Tibial artery (tissue), 4 donors: Measurements from ENCODE around the gene SIN3B.

Experiments
- DNase-seq, 2 donors: peaks; one replicate each; pipeline ENCODE4 v3.0.0-alpha.2; 2019
- H3K27ac ChIP-seq, 2 donors: fragments of 200-600 bp; sonication (generic) in 1 of 2; 1 replicate in 1 of 2; 2 replicates in 1 of 2; pipeline ENCODE4 v1.5.1; 2018 to 2019; ENCODE audit warnings: mild to moderate bottlenecking in 1 of 2
- H3K27me3 ChIP-seq, 2 donors: fragments of 200-600 bp; sonication (generic) in 1 of 2; one replicate each; pipeline versions ENCODE4 v1.5.1 to v1.6.0; 2016 to 2019
- H3K36me3 ChIP-seq, 3 donors: fragments of 200-600 bp; sonication (generic) in 2 of 3; one replicate each; pipeline ENCODE4 v1.5.1; 2016 to 2019; ENCODE audit warnings: mild to moderate bottlenecking in 2 of 3
- H3K4me1 ChIP-seq, 4 donors: fragments of 200-600 bp; sonication (generic) in 2 of 4; 1 replicate in 3 of 4; 2 replicates in 1 of 4; pipeline ENCODE4 v1.5.1; 2016 to 2019
- H3K4me3 ChIP-seq, 2 donors: fragments of 200-600 bp; sonication (generic) in 1 of 2; 1 replicate in 1 of 2; 2 replicates in 1 of 2; pipeline ENCODE4 v1.5.1; 2018 to 2019; ENCODE audit warnings: mild to moderate bottlenecking in 2 of 2
- H3K9me3 ChIP-seq, 3 donors: fragments of 200-600 bp; sonication (generic) in 1 of 3; one replicate each; pipeline ENCODE4 v1.5.1; 2016 to 2019
- intact Hi-C: fragments of 100-400 bp; cut with DNase I; formaldehyde crosslinking; loops from one replicate; pipeline ENCODE4 v1.15.0; 2023; ENCODE audit warnings: low total_unique reads
- TF ChIP-seq, protein P1 (sequence below), 2 experiments: fragments of 200-600 bp in 1 of 2; fragments of 450-650 bp in 1 of 2; IDR thresholded peaks; one replicate each; pipeline ENCODE4 v1.5.1; 2017 to 2019; ENCODE audit warnings: antibody characterized with exemption in 2 of 2, mild to moderate bottlenecking in 1 of 2, moderate library complexity in 1 of 2

The SIN3B gene

DNA sequence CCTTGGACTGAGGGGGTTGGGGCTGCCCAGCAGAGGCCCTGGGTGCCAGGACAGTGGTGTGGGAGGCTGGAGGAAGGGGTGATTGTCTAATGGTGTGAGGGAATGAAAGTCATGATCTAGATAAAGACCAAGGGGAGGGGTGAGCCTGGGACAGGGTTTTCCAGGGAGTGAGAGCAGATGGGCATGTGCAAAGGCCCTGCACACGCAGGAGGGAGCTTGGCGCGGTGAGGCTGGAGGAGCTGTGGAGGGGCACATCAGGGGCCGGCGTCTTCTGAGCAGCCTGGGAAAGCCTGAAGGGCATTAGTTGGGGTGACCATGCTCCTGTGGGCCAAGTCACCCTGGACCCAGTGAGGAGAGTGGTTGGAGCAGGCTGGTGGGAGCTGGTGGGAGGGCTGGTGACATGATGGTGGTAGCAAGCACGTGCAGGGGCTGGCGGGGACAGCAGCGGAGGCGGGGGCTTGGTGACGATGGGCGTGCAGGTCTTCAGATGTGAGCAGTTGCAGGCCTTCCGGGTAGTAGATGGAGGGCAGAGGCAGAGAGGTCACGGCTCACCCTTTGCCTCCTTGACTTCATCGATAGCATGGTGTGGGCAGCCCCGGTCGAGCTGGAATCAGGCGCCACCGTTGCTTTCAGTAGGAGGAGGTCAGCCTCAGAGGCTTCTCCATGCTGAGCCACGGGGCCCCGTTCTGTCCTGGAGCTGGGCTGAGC is 39.4 kb downstream of the SIN3B start:
- no peak overlapping the region for H3K4me3 ChIP-seq
- H3K9me3 ChIP-seq, result no peaks in the 10 kb centered on the region
- no peaks in the 10 kb centered on the region for H3K4me1 ChIP-seq
- no peaks in the 10 kb centered on the region for H3K27me3 ChIP-seq
- no peak for DNase-seq
- H3K27ac ChIP-seq, result no peak overlapping the region
- TF ChIP-seq, protein P1, sequence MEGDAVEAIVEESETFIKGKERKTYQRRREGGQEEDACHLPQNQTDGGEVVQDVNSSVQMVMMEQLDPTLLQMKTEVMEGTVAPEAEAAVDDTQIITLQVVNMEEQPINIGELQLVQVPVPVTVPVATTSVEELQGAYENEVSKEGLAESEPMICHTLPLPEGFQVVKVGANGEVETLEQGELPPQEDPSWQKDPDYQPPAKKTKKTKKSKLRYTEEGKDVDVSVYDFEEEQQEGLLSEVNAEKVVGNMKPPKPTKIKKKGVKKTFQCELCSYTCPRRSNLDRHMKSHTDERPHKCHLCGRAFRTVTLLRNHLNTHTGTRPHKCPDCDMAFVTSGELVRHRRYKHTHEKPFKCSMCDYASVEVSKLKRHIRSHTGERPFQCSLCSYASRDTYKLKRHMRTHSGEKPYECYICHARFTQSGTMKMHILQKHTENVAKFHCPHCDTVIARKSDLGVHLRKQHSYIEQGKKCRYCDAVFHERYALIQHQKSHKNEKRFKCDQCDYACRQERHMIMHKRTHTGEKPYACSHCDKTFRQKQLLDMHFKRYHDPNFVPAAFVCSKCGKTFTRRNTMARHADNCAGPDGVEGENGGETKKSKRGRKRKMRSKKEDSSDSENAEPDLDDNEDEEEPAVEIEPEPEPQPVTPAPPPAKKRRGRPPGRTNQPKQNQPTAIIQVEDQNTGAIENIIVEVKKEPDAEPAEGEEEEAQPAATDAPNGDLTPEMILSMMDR (IDR thresholded peaks at IDR 0.05), result no peak
- H3K36me3 ChIP-seq, result peaks cover 81 to 100% (median 99%) of the 10 kb centered on the region in 3 donors
- intact Hi-C loops, result no loop called here

DNA sequence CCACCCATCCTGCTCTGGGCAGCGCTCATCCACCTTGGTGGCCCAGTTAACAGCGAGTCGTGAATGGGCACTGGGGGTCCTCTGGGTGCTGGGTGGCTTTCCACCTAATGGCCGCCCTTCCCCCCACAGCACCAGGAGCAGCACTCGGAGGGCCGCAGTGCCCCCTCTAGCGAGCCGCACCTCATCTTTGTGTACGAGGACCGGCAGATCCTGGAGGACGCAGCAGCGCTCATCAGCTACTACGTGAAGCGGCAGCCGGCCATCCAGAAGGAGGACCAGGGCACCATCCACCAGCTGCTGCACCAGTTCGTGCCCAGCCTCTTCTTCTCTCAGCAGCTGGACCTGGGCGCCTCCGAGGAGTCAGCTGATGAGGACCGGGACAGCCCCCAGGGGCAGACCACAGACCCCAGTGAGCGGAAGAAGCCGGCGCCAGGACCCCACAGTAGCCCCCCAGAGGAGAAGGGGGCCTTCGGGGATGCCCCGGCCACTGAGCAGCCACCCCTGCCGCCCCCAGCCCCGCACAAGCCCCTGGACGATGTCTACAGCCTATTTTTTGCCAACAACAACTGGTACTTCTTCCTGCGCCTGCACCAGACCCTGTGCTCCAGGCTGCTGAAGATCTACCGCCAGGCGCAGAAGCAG is 40.3 kb downstream of the SIN3B start:
- Histone ChIP-seq H3K36me3 (peaks cover 72 to 94% (median 93%) of the 10 kb centered on the region in 3 donors), H3K4me1 (no peaks in the 10 kb centered on the region), H3K27me3 (no peaks in the 10 kb centered on the region), H3K4me3 (no peak overlapping the region), H3K27ac (no peak overlapping the region), H3K9me3 (no peaks in the 10 kb centered on the region)
- TF ChIP-seq, protein P1 (IDR thresholded peaks at IDR 0.05), result no peak
- DNase-seq, result no peak
- intact Hi-C loops, result no loop called here

DNA sequence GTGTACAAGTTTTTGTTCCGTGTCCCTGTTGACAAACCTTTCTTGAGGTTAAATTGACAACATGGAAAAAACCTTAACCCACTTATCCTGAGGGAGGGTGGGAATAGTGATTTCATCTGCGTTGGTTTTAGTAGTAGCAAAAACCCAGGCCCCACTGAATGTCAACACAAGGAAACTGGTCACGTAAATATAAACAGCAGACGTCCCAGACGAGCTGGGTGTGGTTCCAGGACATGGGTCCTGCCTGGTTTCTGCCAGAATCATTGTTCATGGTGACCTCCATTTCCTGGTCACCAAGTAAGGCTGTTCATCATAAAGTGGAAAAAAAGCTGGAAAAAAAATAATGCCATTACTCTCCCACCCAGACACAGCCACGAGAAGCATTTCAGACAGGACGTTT is 42.7 kb downstream of the SIN3B start:
- no peaks in the 10 kb centered on the region for H3K27me3 ChIP-seq
- intact Hi-C loops, result no loop called here
- TF ChIP-seq, protein P1 (IDR thresholded peaks at IDR 0.05), result no peak
- H3K27ac ChIP-seq, result no peak overlapping the region
- peaks cover 60 to 82% (median 82%) of the 10 kb centered on the region in 3 donors for H3K36me3 ChIP-seq
- DNase-seq, result no peak
- H3K9me3 ChIP-seq, result no peaks in the 10 kb centered on the region
- no peak overlapping the region for H3K4me3 ChIP-seq
- H3K4me1 ChIP-seq, result no peaks in the 10 kb centered on the region

DNA sequence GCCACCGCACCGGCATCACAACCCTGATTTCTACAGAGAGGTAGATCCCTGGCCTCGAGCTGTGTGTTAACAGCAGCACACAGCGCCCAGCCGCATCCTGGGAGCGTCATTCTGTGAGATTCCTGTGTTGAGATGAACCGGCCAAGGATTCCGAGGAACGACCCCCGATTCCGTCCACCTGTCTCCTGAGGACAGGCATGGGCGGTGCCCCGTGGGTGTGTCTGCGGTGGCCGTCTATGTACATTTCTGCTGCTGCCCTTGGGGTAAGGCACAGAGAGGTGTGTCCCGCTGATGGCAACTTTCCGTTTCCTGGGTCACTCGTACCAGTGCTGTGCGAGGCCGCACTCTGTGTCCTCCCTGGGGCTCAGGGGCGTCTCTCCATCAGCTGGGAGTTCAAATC is 43.5 kb downstream of the SIN3B start:
- DNase-seq, result no peak
- Histone ChIP-seq H3K27me3 (no peaks in the 10 kb centered on the region), H3K36me3 (peaks cover 60 to 82% (median 82%) of the 10 kb centered on the region in 3 donors), H3K4me3 (no peak overlapping the region), H3K4me1 (no peaks in the 10 kb centered on the region), H3K9me3 (no peaks in the 10 kb centered on the region), H3K27ac (no peak overlapping the region)
- intact Hi-C loops, result no loop called here
- TF ChIP-seq, protein P1 (IDR thresholded peaks at IDR 0.05), result no peak

DNA sequence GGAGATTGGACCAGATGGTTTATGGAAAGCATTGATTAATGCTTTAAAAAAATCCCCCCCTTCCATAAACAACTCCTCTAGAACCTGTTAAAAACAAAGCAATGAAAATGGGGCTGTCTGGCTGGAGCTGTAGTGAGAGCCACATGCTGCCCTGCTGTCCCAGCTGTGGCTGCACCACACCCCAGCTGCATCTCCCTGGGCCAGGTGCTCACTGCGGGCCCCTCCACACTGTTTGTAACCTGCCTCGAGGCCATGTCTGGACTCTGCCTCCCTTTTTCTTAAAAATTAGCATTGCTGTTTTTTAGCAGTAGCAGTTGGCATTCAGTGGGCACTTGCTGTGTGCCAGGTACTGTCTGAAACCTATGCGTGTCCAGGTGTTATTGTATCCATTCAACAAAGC is 44.4 kb downstream of the SIN3B start:
- H3K4me1 ChIP-seq, result no peaks in the 10 kb centered on the region
- H3K36me3 ChIP-seq, result peaks cover 60 to 82% (median 82%) of the 10 kb centered on the region in 3 donors
- DNase-seq, result no peak
- no peaks in the 10 kb centered on the region for H3K27me3 ChIP-seq
- no peaks in the 10 kb centered on the region for H3K9me3 ChIP-seq
- H3K4me3 ChIP-seq, result no peak overlapping the region
- no peak overlapping the region for H3K27ac ChIP-seq
- TF ChIP-seq, protein P1 (IDR thresholded peaks at IDR 0.05), result no peak
- intact Hi-C loops, result no loop called here
